ENCODE measurements around the gene KRT74.

DNA sequence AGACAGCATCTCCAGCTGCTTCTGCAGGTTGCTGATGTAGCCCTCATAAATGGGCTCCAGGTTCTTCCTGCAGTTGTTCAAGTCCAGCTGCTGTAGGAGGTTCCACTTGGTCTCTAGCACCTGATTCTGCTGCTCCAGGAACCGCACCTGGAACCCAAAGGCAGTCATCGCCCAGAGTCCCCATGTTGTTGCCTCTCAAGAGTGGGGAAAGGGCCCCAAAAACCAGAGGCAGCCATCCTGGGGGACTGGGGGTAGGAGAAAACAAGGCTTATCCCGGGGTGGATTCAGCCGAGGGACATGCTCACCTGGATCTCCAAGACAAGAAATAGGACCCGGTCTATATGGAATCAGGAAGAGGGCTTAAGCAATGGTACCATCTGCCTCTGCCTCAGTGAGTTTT is 25.3 kb upstream of the KRT74 start:
- TF ChIP-seq EZH2 (IDR thresholded peaks at IDR 0.05) = no peak
- no peak for TF ChIP-seq POLR2AphosphoS5 (IDR thresholded peaks at IDR 0.05; ENCODE audit: borderline replicate concordance, low read depth, low read length)
- TF ChIP-seq FOXP2 (optimal IDR thresholded peaks at IDR 0.05; ENCODE audit: control extremely low read depth, extremely low read length, insufficient read depth) = no peak

Measured in SK-N-MC (cell line).